Stromal cell of bone marrow (primary cell): ENCODE data around the gene GMDS.
"Not testable (repeated sequence)": the region's sequence is repeated elsewhere in the genome, so short reads cannot be mapped to it uniquely, and the experiment has no call there.

ENCODE experiments used
- DNase-seq: peaks from one replicate; pipeline ENCODE4 v3.0.0-alpha.2; 2012; ENCODE audit warnings: low read depth

GMDS gene

DNA sequence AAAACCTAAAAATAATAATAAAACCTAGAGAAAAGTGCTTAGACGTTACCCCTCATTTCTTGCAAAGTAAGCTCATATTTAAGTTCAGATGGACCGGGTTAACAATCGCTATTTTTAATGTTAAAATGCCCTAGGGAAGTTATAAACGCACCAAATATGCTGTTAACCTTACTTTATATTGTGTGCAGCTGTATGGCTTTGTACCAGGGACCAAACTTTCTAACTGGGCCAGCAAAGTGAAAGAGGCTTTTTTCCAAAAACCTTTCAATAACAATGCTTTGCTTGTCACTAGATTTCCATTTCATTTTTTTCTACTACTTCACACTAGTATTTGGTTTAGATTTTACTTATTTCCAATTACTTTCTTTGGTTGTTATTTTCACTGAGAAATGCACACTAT lies 387.2 kb downstream of the GMDS start:
- DNase-seq: peak; percentile 29

DNA sequence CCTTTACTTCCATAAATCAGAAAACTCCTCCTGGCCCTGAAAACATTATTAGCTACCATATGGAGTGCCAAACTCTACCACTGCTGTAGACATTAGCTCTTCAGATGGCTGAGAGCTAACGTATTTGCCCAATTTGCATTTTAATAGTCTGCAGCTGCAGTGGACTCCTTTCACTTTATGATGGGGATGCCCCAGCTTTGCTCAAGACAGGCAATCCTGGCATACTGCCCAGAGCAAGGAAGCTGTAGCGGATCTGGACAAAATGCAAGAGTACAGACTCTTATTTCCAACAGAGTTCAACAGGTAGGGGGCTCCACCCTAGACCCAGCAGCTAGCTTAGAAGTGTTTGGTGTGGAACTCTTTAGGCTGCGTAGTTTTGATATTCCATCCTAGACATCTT lies 389.0 kb downstream of the GMDS start:
- no peak for DNase-seq

GRCh38 chr6:1855890-1856289 lies 389.5 kb downstream of the GMDS start:
- DNase-seq: no peak

DNA sequence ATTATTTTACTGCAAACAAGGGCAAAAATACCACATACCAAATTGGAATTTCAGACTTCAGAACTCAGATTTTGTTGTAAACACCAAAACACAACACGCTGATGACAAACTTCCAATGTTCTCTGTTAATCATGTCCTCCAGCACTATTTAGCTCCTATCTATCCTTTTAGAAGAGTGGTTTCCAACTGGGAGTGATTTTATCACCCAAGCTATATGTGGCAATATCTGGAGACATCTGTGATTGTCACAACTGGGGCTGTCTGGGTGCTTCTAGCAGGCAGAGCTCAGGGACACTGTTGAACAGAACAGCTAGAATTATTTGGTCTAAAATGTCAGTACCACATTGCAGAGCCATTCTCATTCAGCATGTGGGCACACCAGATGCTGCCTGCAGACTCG lies 391.1 kb downstream of the GMDS start:
- no peak for DNase-seq

- DNase-seq: no peak
These were observed 391.6 kb downstream of the GMDS start for GRCh38 chr6:1853761-1854160.

- no peak for DNase-seq
These were observed 393.5 kb downstream of the GMDS start for GRCh38 chr6:1851681-1852456.

- DNase-seq: no peak
These were observed 394.6 kb downstream of the GMDS start for GRCh38 chr6:1850840-1851157.

DNA sequence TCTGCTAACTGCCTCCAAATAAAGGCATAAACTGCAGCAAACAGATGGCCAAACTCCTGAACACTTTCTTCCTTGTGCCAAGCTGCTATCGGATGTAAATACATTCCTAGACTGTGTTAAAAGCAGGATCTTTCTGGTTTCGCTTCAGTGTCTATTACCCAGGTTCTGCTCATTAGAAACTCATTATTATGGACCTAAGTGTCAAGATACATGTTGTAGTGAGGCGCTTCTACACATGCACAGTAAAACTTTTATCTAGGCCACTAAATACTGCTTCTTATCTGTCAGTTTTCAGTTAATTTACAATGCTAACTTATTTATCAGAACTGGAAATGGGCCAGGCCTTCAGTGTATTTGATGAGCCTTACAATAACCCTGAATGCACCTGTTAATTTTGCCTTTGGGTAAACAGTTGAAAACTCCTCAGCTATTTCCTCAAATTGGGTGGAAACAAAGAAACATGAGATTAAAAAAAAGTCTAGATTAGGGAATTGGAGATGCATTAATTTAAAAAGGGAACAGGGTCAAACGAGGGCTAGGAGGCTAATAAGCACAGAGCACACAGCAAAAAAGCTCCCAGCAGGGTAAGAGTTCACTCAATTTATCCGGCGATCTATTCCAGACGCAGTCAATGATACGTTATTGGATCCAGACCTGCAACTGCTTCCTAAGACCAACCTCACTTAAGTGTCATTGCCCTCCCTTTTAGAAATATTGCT lies 395.1 kb downstream of the GMDS start:
- DNase-seq: no peak

DNA sequence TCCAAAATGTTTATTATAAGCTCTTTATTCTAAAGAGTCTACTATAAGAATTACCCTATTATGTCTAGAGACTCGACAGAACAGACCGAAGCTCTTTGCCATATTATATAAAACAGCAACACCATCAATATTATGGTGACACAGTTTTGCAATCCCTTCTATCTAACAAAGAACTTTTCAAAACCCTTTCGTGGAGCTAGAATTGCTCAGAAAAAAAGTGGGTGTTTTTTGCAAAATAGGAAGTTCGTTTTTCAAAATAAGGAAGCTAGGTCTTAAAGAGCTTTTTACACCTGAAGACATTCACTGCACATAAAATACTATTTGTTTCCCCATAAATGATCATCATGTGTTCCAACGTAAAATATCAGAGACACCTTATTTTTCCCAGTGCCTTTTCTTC lies 395.7 kb downstream of the GMDS start:
- DNase-seq: no peak

DNA sequence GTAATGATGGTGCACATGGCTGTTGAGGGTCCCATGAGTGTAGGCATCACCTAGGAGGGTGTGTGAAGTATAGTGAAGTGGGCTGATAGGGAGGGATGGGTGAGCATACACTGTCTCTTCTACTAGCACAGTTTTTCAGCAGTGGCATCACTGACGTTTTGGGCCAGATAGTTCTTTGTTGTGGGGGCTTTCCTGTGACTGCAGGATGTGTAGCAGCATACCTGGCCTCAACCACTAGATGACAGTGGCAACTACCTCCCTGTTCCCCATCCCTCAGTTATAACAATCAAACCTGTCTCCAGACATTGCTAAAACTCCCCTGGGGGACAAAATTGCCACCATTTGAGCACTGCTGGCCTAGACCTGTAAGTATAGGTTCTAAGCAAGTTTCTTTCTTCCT lies 396.7 kb downstream of the GMDS start:
- DNase-seq: no peak

- DNase-seq: no peak
These were observed 398.8 kb downstream of the GMDS start for GRCh38 chr6:1846611-1847010.

- DNase-seq: not testable (repeated sequence)
These were observed 399.9 kb downstream of the GMDS start for GRCh38 chr6:1845543-1845942.

GRCh38 chr6:1842334-1842733 lies 403.1 kb downstream of the GMDS start:
- no peak for DNase-seq

- DNase-seq: no peak
These were observed 404.3 kb downstream of the GMDS start for GRCh38 chr6:1841136-1841535.

GRCh38 chr6:1840491-1841121 lies 404.8 kb downstream of the GMDS start:
- DNase-seq: no peak

DNA sequence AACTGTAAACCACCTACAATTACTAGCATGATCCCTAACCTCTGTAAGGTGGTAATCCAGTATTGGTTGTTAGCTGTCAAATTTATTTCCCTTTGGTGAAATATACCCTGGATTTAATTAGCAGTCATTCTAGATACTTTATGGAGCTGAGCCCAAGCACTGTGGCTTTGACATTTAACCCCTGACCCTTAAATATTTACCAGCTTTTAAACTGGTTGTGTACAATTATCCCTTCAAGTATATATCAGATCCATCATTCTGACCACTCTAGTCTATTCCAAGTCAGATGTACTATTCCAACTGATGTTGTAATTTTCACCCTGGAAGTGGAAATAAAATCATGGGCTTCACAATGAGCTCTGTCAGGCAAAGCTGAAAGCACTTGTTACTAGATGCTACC lies 406.0 kb downstream of the GMDS start:
- DNase-seq: no peak

- no peak for DNase-seq
These were observed 406.7 kb downstream of the GMDS start for GRCh38 chr6:1838604-1839213.

GRCh38 chr6:1837826-1838225 lies 407.6 kb downstream of the GMDS start:
- DNase-seq: no peak

- no peak for DNase-seq
These were observed 408.7 kb downstream of the GMDS start for GRCh38 chr6:1836690-1837089.

DNA sequence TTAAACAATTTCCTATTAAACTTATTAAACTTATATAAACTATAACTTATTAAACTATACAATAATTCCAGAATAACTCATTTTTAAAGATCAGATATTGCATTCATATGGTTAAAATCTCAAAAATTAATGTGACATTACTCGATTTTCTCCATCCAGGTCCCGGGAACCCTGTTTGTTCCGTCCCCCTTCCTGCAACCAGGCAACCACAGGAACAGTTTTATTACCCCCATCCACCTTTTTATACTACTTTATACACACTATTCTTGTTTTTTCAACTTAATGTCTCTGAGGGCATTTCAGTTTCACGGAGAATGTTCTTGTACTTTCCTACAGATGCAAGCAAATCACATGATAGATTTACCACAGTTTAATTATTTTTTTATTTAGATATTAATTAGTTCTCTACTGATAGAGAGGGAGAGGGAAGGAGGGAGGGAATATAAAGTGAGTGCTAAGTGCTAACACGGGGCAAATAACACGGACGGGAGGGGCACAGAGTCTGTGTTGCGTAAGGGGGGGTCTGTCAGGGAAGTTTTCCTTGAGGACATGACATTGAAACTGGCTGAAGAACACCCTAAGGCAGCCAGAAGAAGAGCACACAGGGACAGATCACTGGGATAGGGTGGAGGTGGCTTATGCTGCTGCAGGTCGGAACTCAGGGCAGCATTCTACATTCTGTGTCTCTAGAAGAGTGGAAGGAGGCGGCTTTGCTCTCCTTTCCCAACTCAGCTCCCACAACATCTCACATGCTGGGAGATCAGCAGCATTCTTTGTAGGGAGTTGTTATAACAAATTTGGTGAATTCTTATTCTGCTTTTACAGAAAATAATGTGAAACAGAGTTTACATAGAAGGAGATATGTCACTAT lies 410.5 kb downstream of the GMDS start:
- no peak for DNase-seq

GRCh38 chr6:1834207-1834606 lies 411.2 kb downstream of the GMDS start:
- DNase-seq: no peak
